ENCODE data around the gene STAG1.

The STAG1 gene

DNA sequence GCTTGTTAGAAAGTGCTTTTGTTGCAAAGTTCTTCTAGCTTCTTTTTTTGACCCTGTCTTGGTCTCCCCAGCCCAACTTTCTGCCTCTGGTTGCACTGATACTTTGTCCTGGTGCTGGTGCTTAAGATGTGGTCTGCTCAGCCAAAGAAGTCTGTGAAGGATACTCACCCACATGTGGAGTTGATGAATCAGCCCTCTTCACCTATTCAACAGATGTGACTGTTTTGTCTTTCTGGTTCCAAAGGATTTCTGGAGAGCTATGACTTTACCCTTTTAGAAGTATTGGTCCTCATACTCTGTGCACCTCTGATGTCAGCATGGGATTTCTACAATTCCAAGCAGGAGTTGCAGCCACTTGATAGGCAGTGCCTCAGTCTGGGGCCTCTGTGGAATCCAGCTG lies 418.0 kb downstream of the STAG1 start:
- no peaks in the 10 kb centered on the region for H3K27me3 ChIP-seq (ENCODE audit: low read length)
- no peak overlapping the region for H2AFZ ChIP-seq (ENCODE audit: low read depth, low read length, severe bottlenecking)
- no peaks in the 10 kb centered on the region for H4K20me1 ChIP-seq (ENCODE audit: low read depth, low read length)
- no peaks in the 10 kb centered on the region for H3K9me2 ChIP-seq (replicated peaks; ENCODE audit: insufficient read depth, low read length)
- H3K79me2 ChIP-seq (ENCODE audit: insufficient read depth, low read length), result no peaks in the 10 kb centered on the region
- H3F3A ChIP-seq (ENCODE audit: insufficient read depth), result peaks cover 2% of the 10 kb centered on the region; the same call in 1 of the 2 replicates
- TF ChIP-seq EZH2phosphoT487 (conservative IDR thresholded peaks at IDR 0.05; ENCODE audit: low read length), result no peak
- TF ChIP-seq, protein P1, sequence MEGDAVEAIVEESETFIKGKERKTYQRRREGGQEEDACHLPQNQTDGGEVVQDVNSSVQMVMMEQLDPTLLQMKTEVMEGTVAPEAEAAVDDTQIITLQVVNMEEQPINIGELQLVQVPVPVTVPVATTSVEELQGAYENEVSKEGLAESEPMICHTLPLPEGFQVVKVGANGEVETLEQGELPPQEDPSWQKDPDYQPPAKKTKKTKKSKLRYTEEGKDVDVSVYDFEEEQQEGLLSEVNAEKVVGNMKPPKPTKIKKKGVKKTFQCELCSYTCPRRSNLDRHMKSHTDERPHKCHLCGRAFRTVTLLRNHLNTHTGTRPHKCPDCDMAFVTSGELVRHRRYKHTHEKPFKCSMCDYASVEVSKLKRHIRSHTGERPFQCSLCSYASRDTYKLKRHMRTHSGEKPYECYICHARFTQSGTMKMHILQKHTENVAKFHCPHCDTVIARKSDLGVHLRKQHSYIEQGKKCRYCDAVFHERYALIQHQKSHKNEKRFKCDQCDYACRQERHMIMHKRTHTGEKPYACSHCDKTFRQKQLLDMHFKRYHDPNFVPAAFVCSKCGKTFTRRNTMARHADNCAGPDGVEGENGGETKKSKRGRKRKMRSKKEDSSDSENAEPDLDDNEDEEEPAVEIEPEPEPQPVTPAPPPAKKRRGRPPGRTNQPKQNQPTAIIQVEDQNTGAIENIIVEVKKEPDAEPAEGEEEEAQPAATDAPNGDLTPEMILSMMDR (IDR thresholded peaks at IDR 0.05; ENCODE audit: insufficient read depth, low read length, poor library complexity, severe bottlenecking), result no peak
- no peak overlapping the region for H3K4me2 ChIP-seq (ENCODE audit: low read depth, low read length, poor library complexity, severe bottlenecking)
- no peak overlapping the region for H3K27ac ChIP-seq (ENCODE audit: low read depth, low read length)
- no peak overlapping the region for H3K9ac ChIP-seq (ENCODE audit: low read length)
- no peaks in the 10 kb centered on the region for H3K9me3 ChIP-seq (ENCODE audit: insufficient read depth, low read length)
- no peak overlapping the region for H3K4me3 ChIP-seq (ENCODE audit: insufficient read depth, low read length, poor library complexity, severe bottlenecking)
- peaks cover 13% of the 10 kb centered on the region for H3K36me3 ChIP-seq (ENCODE audit: low read length)

DNA sequence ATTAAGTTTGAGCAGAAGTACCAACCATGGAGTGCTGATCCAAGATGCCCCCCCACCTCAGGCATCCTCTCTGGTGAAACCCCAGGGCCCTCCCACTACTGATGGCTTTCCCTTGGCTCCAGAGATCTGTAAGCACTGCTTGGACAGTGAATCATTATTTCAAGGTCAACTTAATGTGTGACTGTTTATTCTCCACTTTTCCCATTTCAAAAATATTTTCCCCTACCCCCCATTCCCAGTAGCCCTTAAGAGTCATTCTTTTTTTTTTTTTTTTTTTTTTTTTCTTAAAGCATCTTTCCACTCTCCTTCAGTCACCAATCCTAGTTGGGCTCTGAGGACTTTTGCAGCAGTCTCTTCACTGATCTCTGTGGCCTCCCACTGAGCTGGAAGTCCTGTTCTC lies 419.4 kb downstream of the STAG1 start:
- H3K9me3 ChIP-seq (ENCODE audit: insufficient read depth, low read length), result no peaks in the 10 kb centered on the region
- no peaks in the 10 kb centered on the region for H3K27me3 ChIP-seq (ENCODE audit: low read length)
- H3K27ac ChIP-seq (ENCODE audit: low read depth, low read length), result no peak overlapping the region
- H2AFZ ChIP-seq (ENCODE audit: low read depth, low read length, severe bottlenecking), result no peak overlapping the region
- peaks cover 13% of the 10 kb centered on the region for H3K36me3 ChIP-seq (ENCODE audit: low read length)
- no peak overlapping the region for H3K4me2 ChIP-seq (ENCODE audit: low read depth, low read length, poor library complexity, severe bottlenecking)
- no peak overlapping the region for H3K9ac ChIP-seq (ENCODE audit: low read length)
- no peak overlapping the region for H3K4me3 ChIP-seq (ENCODE audit: insufficient read depth, low read length, poor library complexity, severe bottlenecking)
- TF ChIP-seq EZH2phosphoT487 (conservative IDR thresholded peaks at IDR 0.05; ENCODE audit: low read length), result no peak
- TF ChIP-seq, protein P1 (IDR thresholded peaks at IDR 0.05; ENCODE audit: insufficient read depth, low read length, poor library complexity, severe bottlenecking), result no peak
- no peaks in the 10 kb centered on the region for H3K9me2 ChIP-seq (replicated peaks; ENCODE audit: insufficient read depth, low read length)
- H3K79me2 ChIP-seq (ENCODE audit: insufficient read depth, low read length), result no peaks in the 10 kb centered on the region
- no peaks in the 10 kb centered on the region for H4K20me1 ChIP-seq (ENCODE audit: low read depth, low read length)
- H3F3A ChIP-seq (ENCODE audit: insufficient read depth), result peaks cover 2% of the 10 kb centered on the region; the same call in 1 of the 2 replicates

DNA sequence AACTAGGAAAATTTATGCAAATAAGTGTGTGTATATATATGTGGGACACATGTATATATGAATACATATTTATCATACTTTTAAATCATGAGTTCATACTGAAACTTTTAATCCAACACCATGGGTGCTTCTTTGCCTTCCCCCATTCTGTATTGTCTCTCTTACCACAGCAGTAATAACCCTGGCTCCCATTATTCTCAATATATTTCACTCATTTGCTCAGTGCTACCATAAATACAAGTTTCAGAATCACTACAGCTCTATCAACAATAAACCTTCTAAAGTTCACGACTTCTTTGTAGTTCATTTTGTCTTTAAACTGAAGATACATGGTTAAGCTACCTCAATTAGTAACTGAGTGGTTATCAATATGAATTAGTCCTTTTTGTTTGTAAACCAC lies 419.9 kb downstream of the STAG1 start:
- Histone ChIP-seq H4K20me1 (ENCODE audit: low read depth, low read length) (no peaks in the 10 kb centered on the region), H2AFZ (ENCODE audit: low read depth, low read length, severe bottlenecking) (no peak overlapping the region), H3K9ac (ENCODE audit: low read length) (no peak overlapping the region), H3F3A (ENCODE audit: insufficient read depth) (peaks cover 2% of the 10 kb centered on the region; the same call in 1 of the 2 replicates), H3K79me2 (ENCODE audit: insufficient read depth, low read length) (no peaks in the 10 kb centered on the region), H3K27me3 (ENCODE audit: low read length) (no peaks in the 10 kb centered on the region), H3K9me3 (ENCODE audit: insufficient read depth, low read length) (no peaks in the 10 kb centered on the region), H3K36me3 (ENCODE audit: low read length) (peaks cover 8% of the 10 kb centered on the region), H3K27ac (ENCODE audit: low read depth, low read length) (no peak overlapping the region), H3K4me3 (ENCODE audit: insufficient read depth, low read length, poor library complexity, severe bottlenecking) (no peak overlapping the region), H3K9me2 (replicated peaks; ENCODE audit: insufficient read depth, low read length) (no peaks in the 10 kb centered on the region), H3K4me2 (ENCODE audit: low read depth, low read length, poor library complexity, severe bottlenecking) (no peak overlapping the region)
- no peak for TF ChIP-seq EZH2phosphoT487 (conservative IDR thresholded peaks at IDR 0.05; ENCODE audit: low read length)
- TF ChIP-seq, protein P1 (IDR thresholded peaks at IDR 0.05; ENCODE audit: insufficient read depth, low read length, poor library complexity, severe bottlenecking), result no peak

Measured in SU-DHL-6 (cell line).